ENCODE data around the gene CDC14B. TPM values are rescaled to one million over a fixed set of nuclear protein-coding genes. Genes with fewer than 3 reads are reported as not detected.

CDC14B gene
- total RNA-seq, 1 donor from 2014 or later = 53.2 TPM

- TF ChIP-seq CTCF (IDR thresholded peaks at IDR 0.05; ENCODE audit: unreplicated experiment) = no peak
- H3K27ac Mint-ChIP-seq = no peak overlapping the region
- peaks cover 9% of the 10 kb centered on the region for H3K4me1 Mint-ChIP-seq (ENCODE audit: low read depth)
- DNase-seq (ENCODE audit: low spot score, unreplicated experiment) = no peak
- H3K27me3 Mint-ChIP-seq = no peaks in the 10 kb centered on the region
- H3K4me3 Mint-ChIP-seq (ENCODE audit: low read depth) = no peak overlapping the region
- no peaks in the 10 kb centered on the region for H3K9me3 Mint-ChIP-seq (ENCODE audit: low read depth)
- no peaks in the 10 kb centered on the region for H3K36me3 Mint-ChIP-seq (ENCODE audit: insufficient read depth)
Observed at GRCh38 chr9:96609732-96610131, 9.9 kb downstream of the CDC14B start.

DNA sequence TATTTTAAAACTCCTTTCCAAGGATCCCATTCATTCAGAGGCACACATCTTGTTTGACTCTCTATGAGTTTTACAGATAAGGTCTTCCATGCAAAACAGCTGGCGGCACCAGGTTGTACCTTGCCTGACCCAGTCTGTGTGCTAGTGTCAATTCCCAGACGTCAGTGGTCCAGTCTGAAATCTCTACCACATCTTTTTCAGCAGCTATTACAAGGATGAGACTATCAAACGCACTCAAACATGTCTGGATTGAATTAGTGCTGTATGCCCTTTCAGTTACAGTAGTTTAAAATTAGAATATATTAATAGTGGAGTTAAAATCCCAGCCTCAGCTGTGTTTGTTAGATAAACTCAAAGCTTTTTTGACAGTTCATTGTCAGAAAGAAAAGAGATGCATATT lies 11.7 kb downstream of the CDC14B start:
- H3K9me3 Mint-ChIP-seq (ENCODE audit: low read depth) = no peaks in the 10 kb centered on the region
- H3K27me3 Mint-ChIP-seq = no peaks in the 10 kb centered on the region
- H3K4me1 Mint-ChIP-seq (ENCODE audit: low read depth) = peaks cover 11% of the 10 kb centered on the region
- H3K36me3 Mint-ChIP-seq (ENCODE audit: insufficient read depth) = no peaks in the 10 kb centered on the region
- TF ChIP-seq CTCF (IDR thresholded peaks at IDR 0.05; ENCODE audit: unreplicated experiment) = no peak
- no peak overlapping the region for H3K27ac Mint-ChIP-seq
- H3K4me3 Mint-ChIP-seq (ENCODE audit: low read depth) = no peak overlapping the region
- DNase-seq (ENCODE audit: low spot score, unreplicated experiment) = no peak

- Mint-ChIP-seq H3K9me3 (ENCODE audit: low read depth) (peaks cover 2% of the 10 kb centered on the region), H3K4me1 (ENCODE audit: low read depth) (peaks cover 2% of the 10 kb centered on the region), H3K27ac (no peak overlapping the region), H3K4me3 (ENCODE audit: low read depth) (no peak overlapping the region), H3K27me3 (no peaks in the 10 kb centered on the region), H3K36me3 (ENCODE audit: insufficient read depth) (peaks cover 5% of the 10 kb centered on the region)
- no peak for DNase-seq (ENCODE audit: low spot score, unreplicated experiment)
- TF ChIP-seq CTCF (IDR thresholded peaks at IDR 0.05; ENCODE audit: unreplicated experiment) = no peak
Observed at GRCh38 chr9:96605328-96605727, 14.3 kb downstream of the CDC14B start.

GRCh38 chr9:96604004-96604319 lies 15.7 kb downstream of the CDC14B start:
- no peak overlapping the region for H3K27ac Mint-ChIP-seq
- no peak for DNase-seq (ENCODE audit: low spot score, unreplicated experiment)
- peaks cover 5% of the 10 kb centered on the region for H3K9me3 Mint-ChIP-seq (ENCODE audit: low read depth)
- H3K4me1 Mint-ChIP-seq (ENCODE audit: low read depth) = peaks cover 2% of the 10 kb centered on the region
- no peak overlapping the region for H3K4me3 Mint-ChIP-seq (ENCODE audit: low read depth)
- TF ChIP-seq CTCF (IDR thresholded peaks at IDR 0.05; ENCODE audit: unreplicated experiment) = no peak
- peaks cover 9% of the 10 kb centered on the region for H3K36me3 Mint-ChIP-seq (ENCODE audit: insufficient read depth)
- H3K27me3 Mint-ChIP-seq = no peaks in the 10 kb centered on the region

- Mint-ChIP-seq H3K36me3 (ENCODE audit: insufficient read depth) (peaks cover 9% of the 10 kb centered on the region), H3K9me3 (ENCODE audit: low read depth) (peaks cover 5% of the 10 kb centered on the region), H3K27me3 (no peaks in the 10 kb centered on the region), H3K27ac (no peak overlapping the region), H3K4me1 (ENCODE audit: low read depth) (peaks cover 2% of the 10 kb centered on the region), H3K4me3 (ENCODE audit: low read depth) (no peak overlapping the region)
- no peak for TF ChIP-seq CTCF (IDR thresholded peaks at IDR 0.05; ENCODE audit: unreplicated experiment)
- no peak for DNase-seq (ENCODE audit: low spot score, unreplicated experiment)
Observed at GRCh38 chr9:96603305-96604003, 16.2 kb downstream of the CDC14B start.

Measured in progenitor cell of endocrine pancreas (in vitro differentiated cells).